Ovary (tissue), 9 donors: ENCODE measurements around the gene KIF22. TPM values are rescaled to one million over a fixed set of nuclear protein-coding genes. Genes with fewer than 3 reads are reported as not detected.

Source experiments
- DNase-seq, 5 donors: peaks; one replicate each; pipeline ENCODE4 v3.0.0-alpha.2; 2019 to 2020
- H3K27ac ChIP-seq, 2 donors: fragments of 200-600 bp; one replicate each; pipeline versions ENCODE4 v1.5.1 to v1.8.0; 2019 to 2022
- H3K27me3 ChIP-seq: fragments of 200-600 bp; one replicate; pipeline ENCODE4 v1.8.0; 2022
- H3K36me3 ChIP-seq: fragments of 200-600 bp; sonication (generic); one replicate; pipeline ENCODE4 v1.5.1; 2019
- H3K4me1 ChIP-seq: one replicate; pipeline ENCODE4 v1.8.1; 2013; ENCODE audit warnings: mild to moderate bottlenecking, moderate library complexity; ENCODE audit not compliant: insufficient read depth
- H3K4me3 ChIP-seq: fragments of 200-600 bp; sonication (generic); one replicate; pipeline ENCODE4 v1.5.1; 2017
- H3K9me3 ChIP-seq, 2 donors: fragments of 200-600 bp in 1 of 2; sonication (generic) in 1 of 2; one replicate each; pipeline versions ENCODE4 v1.5.1 to v1.8.1; 2013 to 2019; ENCODE audit warnings: mild to moderate bottlenecking in 1 of 2, moderate library complexity in 1 of 2
- CTCF ChIP-seq, 3 donors: fragments of 450-650 bp in 2 of 3; fragments of 200-600 bp in 1 of 3; IDR thresholded peaks; one replicate each; pipeline versions ENCODE4 v1.5.1 to v1.8.0; 2016 to 2022; ENCODE audit warnings: antibody characterized with exemption in 3 of 3, mild to moderate bottlenecking in 1 of 3
- EP300 ChIP-seq: sonication (generic); formaldehyde crosslinking; IDR thresholded peaks from one replicate; pipeline ENCODE4 v1.6.1; 2017; ENCODE audit warnings: antibody characterized with exemption
- POLR2A ChIP-seq: fragments of 450-650 bp; IDR thresholded peaks from one replicate; pipeline ENCODE4 v1.6.1; 2017; ENCODE audit warnings: antibody characterized with exemption, mild to moderate bottlenecking, moderate library complexity
- WGBS, 3 donors: extraction: QIAGEN DNeasy Blood & Tissue Kit in 1 of 3; methylation state at CpG; one replicate each; pipeline versions ENCODE4 v1.1.5 to v1.1.7; 2013 to 2017; 5-methylcytosine and 5-hydroxymethylcytosine counted together
- intact Hi-C, 4 donors: fragments of 100-400 bp; cut with DNase I; formaldehyde crosslinking; loops; one replicate each; pipeline versions ENCODE4 v1.11.0 to v1.15.1; 2022 to 2023
- polyA plus RNA-seq, 2 donors: library from polyadenylated mRNA; stranded (reverse); fragments of 200-250 nt in 1 of 2; fragments of 350-450 nt in 1 of 2; fragmentation: Illumina TruSeq in 1 of 2; extraction: RNeasy Lipid Tissue Mini Kit (QIAGEN cat#74804) in 1 of 2; gene quantifications; one replicate each; pipeline ENCODE4 v1.2.3, GENCODE V29; 2013 to 2014
- total RNA-seq, 7 donors: library from RNA; depleted of rRNA in 2 of 7; stranded (reverse); fragments of >200 nt in 2 of 7; fragmentation: NEBNext Ultra II Directional in 3 of 7; extraction: Animal tissue kit (Norgen Biotek cat#: 25700) in 3 of 7; gene quantifications; one replicate each; pipeline versions ENCODE4 v1.1.0 to v1.2.4, GENCODE V29; 2016 to 2023
- donor health status: DM: no; HTN: no; CAD: no; lungs with moderate emphysema.
- donor health status: DM: no; HTN: no; CAD: no.
- donor health status: Bipolar disorder and iron deficiency.
- donor health status: DM: yes; HTN: yes; CAD: no.
- donor health status: DM: no; HTN: no; CAD: no.
- donor health status: DM: yes; HTN: yes; CAD: no.

The KIF22 gene
- total and polyA plus RNA-seq, 9 donors: 14.4 to 31.0 (median 20.7) TPM

- Histone ChIP-seq H3K4me1 (peaks cover 8% of the 10 kb centered on the region), H3K27me3 (no peaks in the 10 kb centered on the region), H3K9me3 (no peaks in the 10 kb centered on the region), H3K27ac (peak overlapping the region in 1 of 2 donors; percentile 10), H3K36me3 (no peaks in the 10 kb centered on the region), H3K4me3 (no peak overlapping the region)
- 73 to 81% (median 76%) methylated on average over 15 of the region's 15 CpGs for WGBS, 3 donors
- intact Hi-C loops: no loop called here
- no peak for TF ChIP-seq POLR2A
- no peak for TF ChIP-seq EP300
- no peak for TF ChIP-seq CTCF (IDR thresholded peaks at IDR 0.05)
- no peak for DNase-seq
Measured at GRCh38 chr16:29836623-29837022, 46.1 kb downstream of the KIF22 start.

GRCh38 chr16:29837841-29838240 lies 47.3 kb downstream of the KIF22 start:
- no peak for DNase-seq
- Histone ChIP-seq H3K27ac (no peak overlapping the region), H3K9me3 (no peaks in the 10 kb centered on the region), H3K4me1 (peaks cover 8% of the 10 kb centered on the region), H3K4me3 (no peak overlapping the region), H3K36me3 (no peaks in the 10 kb centered on the region), H3K27me3 (no peaks in the 10 kb centered on the region)
- intact Hi-C loops: no loop called here
- 85 to 88% (median 86%) methylated on average over 5 of the region's 5 CpGs for WGBS, 3 donors
- no peak for TF ChIP-seq EP300
- no peak for TF ChIP-seq CTCF (IDR thresholded peaks at IDR 0.05)
- TF ChIP-seq POLR2A: no peak

GRCh38 chr16:29839822-29840221 lies 49.3 kb downstream of the KIF22 start:
- Histone ChIP-seq H3K27me3 (no peaks in the 10 kb centered on the region), H3K9me3 (no peaks in the 10 kb centered on the region), H3K27ac (peak overlapping the region; percentile 42 to 82), H3K36me3 (no peaks in the 10 kb centered on the region), H3K4me3 (no peak overlapping the region), H3K4me1 (peaks cover 8% of the 10 kb centered on the region)
- intact Hi-C loops: no loop called here
- WGBS, 3 donors: 16 to 40% (median 29%) methylated on average over 6 of the region's 6 CpGs
- no peak for TF ChIP-seq POLR2A
- no peak for TF ChIP-seq EP300
- TF ChIP-seq CTCF (IDR thresholded peaks at IDR 0.05): no peak
- peak; percentile 72 to 79 (median 74) for DNase-seq

- Histone ChIP-seq H3K9me3 (no peaks in the 10 kb centered on the region), H3K4me3 (no peak overlapping the region), H3K4me1 (peaks cover 8% of the 10 kb centered on the region), H3K27me3 (no peaks in the 10 kb centered on the region), H3K36me3 (no peaks in the 10 kb centered on the region), H3K27ac (peak overlapping the region; percentile 42 to 82)
- intact Hi-C loops: no loop called here
- no peak for TF ChIP-seq POLR2A
- no peak for TF ChIP-seq CTCF (IDR thresholded peaks at IDR 0.05)
- TF ChIP-seq EP300: no peak
- DNase-seq: peak in 3 of 5 donors; percentile 37 to 62 (median 48)
- WGBS, 3 donors: 35 to 37% (median 36%) methylated on average over 10 of the region's 10 CpGs
Measured at GRCh38 chr16:29840240-29840639, 49.7 kb downstream of the KIF22 start.
